ENCODE measurements around the gene KRTAP10-9. TPM values are rescaled to one million over a fixed set of nuclear protein-coding genes. Genes with fewer than 3 reads are reported as not detected.

The KRTAP10-9 gene
- total RNA-seq, 1 donor from 2014 or later = not detected

- no peak for DNase-seq
- H3K4me3 Mint-ChIP-seq = no peak overlapping the region
- H3K9me3 Mint-ChIP-seq = peaks cover 18% of the 10 kb centered on the region
- peaks cover 7% of the 10 kb centered on the region for H3K27me3 Mint-ChIP-seq
- H3K36me3 Mint-ChIP-seq (ENCODE audit: low read depth) = no peaks in the 10 kb centered on the region
- intact Hi-C loops (cut with micrococcal nuclease) = no loop called here
- peaks cover 6% of the 10 kb centered on the region for H3K4me1 Mint-ChIP-seq
- CTCF ChIA-PET = no interaction called here
- H3K27ac Mint-ChIP-seq = no peak overlapping the region
- no peak for ATAC-seq (ENCODE audit: low read depth)
- no peak for TF ChIP-seq CTCF (IDR thresholded peaks at IDR 0.05)
- POLR2A ChIA-PET = no interaction called here
Measured at GRCh38 chr21:44613386-44614155, 13.3 kb upstream of the KRTAP10-9 start.

GRCh38 chr21:44614161-44614631 lies 12.7 kb upstream of the KRTAP10-9 start:
- Mint-ChIP-seq H3K27me3 (peaks cover 7% of the 10 kb centered on the region), H3K4me1 (peaks cover 12% of the 10 kb centered on the region), H3K9me3 (peaks cover 17% of the 10 kb centered on the region), H3K27ac (no peak overlapping the region), H3K36me3 (ENCODE audit: low read depth) (no peaks in the 10 kb centered on the region), H3K4me3 (no peak overlapping the region)
- ATAC-seq (ENCODE audit: low read depth) = no peak
- DNase-seq = no peak
- POLR2A ChIA-PET = no interaction called here
- TF ChIP-seq CTCF (IDR thresholded peaks at IDR 0.05) = no peak
- intact Hi-C loops (cut with micrococcal nuclease) = no loop called here
- CTCF ChIA-PET = no interaction called here

GRCh38 chr21:44614961-44615391 lies 11.9 kb upstream of the KRTAP10-9 start:
- DNase-seq (no peak), ATAC-seq (ENCODE audit: low read depth) (no peak)
- POLR2A ChIA-PET = no interaction called here
- intact Hi-C loops (cut with micrococcal nuclease) = no loop called here
- CTCF ChIA-PET = no interaction called here
- Mint-ChIP-seq H3K9me3 (peaks cover 17% of the 10 kb centered on the region), H3K4me3 (no peak overlapping the region), H3K36me3 (ENCODE audit: low read depth) (peaks cover 4% of the 10 kb centered on the region), H3K27ac (no peak overlapping the region), H3K4me1 (peaks cover 15% of the 10 kb centered on the region), H3K27me3 (peaks cover 7% of the 10 kb centered on the region)
- TF ChIP-seq CTCF (IDR thresholded peaks at IDR 0.05) = no peak

- DNase-seq (no peak), ATAC-seq (ENCODE audit: low read depth) (no peak)
- Mint-ChIP-seq H3K27me3 (peaks cover 7% of the 10 kb centered on the region), H3K36me3 (ENCODE audit: low read depth) (peaks cover 6% of the 10 kb centered on the region), H3K4me3 (no peak overlapping the region), H3K9me3 (peaks cover 19% of the 10 kb centered on the region), H3K27ac (no peak overlapping the region), H3K4me1 (peaks cover 15% of the 10 kb centered on the region)
- ChIA-PET POLR2A (no interaction called here), CTCF (no interaction called here)
- intact Hi-C loops (cut with micrococcal nuclease) = no loop called here
- no peak for TF ChIP-seq CTCF (IDR thresholded peaks at IDR 0.05)
Measured at GRCh38 chr21:44615466-44615865, 11.4 kb upstream of the KRTAP10-9 start.

- no peak overlapping the region for H3K27ac Mint-ChIP-seq
Measured at GRCh38 chr21:44615911-44616590, 10.8 kb upstream of the KRTAP10-9 start.

More at GRCh38 chr21:44615911-44616590, 10.8 kb upstream of the KRTAP10-9 start:
- peaks cover 15% of the 10 kb centered on the region for H3K4me1 Mint-ChIP-seq
- DNase-seq (no peak), ATAC-seq (ENCODE audit: low read depth) (no peak)
- no peak overlapping the region for H3K4me3 Mint-ChIP-seq
- POLR2A ChIA-PET = no interaction called here
- peaks cover 7% of the 10 kb centered on the region for H3K27me3 Mint-ChIP-seq
- peaks cover 20% of the 10 kb centered on the region for H3K9me3 Mint-ChIP-seq
- TF ChIP-seq CTCF (IDR thresholded peaks at IDR 0.05) = no peak
- CTCF ChIA-PET = no interaction called here
- peaks cover 6% of the 10 kb centered on the region for H3K36me3 Mint-ChIP-seq (ENCODE audit: low read depth)
- intact Hi-C loops (cut with micrococcal nuclease) = no loop called here

Measured in activated B cell treated with CpG ODN at 0.5 μM for 24 hours (primary cell).